ENCODE measurements around the gene TALDO1.
"Not testable (repeated sequence)": the region's sequence is repeated elsewhere in the genome, so short reads cannot be mapped to it uniquely, and the experiment has no call there.

Gene TALDO1

GRCh38 chr11:734541-734940 is 12.7 kb upstream of the TALDO1 start:
- DNase-seq (ENCODE audit: low read depth in 3 of 3), result not testable (repeated sequence)

- DNase-seq (ENCODE audit: low read depth in 3 of 3), result no peak
These were observed 9.9 kb upstream of the TALDO1 start for GRCh38 chr11:737366-737765.

GRCh38 chr11:737899-738298 is 9.4 kb upstream of the TALDO1 start:
- DNase-seq (ENCODE audit: low read depth in 3 of 3), result not testable (repeated sequence)

- DNase-seq (ENCODE audit: low read depth in 3 of 3), result no peak
These were observed 5.1 kb upstream of the TALDO1 start for GRCh38 chr11:742156-742546.

GRCh38 chr11:742571-743201 is 4.6 kb upstream of the TALDO1 start:
- no peak for DNase-seq (ENCODE audit: low read depth in 3 of 3)

- DNase-seq (ENCODE audit: low read depth in 3 of 3), result no peak
These were observed 1.8 kb upstream of the TALDO1 start for GRCh38 chr11:745428-745827.

- DNase-seq (ENCODE audit: low read depth in 3 of 3), result peak in 1 of 3 experiments; percentile 26
These were observed 741 bp upstream of the TALDO1 start for GRCh38 chr11:746289-747157.

- no peak for DNase-seq (ENCODE audit: low read depth in 3 of 3)
These were observed 719 bp downstream of the TALDO1 start for GRCh38 chr11:748007-748359.

GRCh38 chr11:749731-750130 is 2.5 kb downstream of the TALDO1 start:
- DNase-seq (ENCODE audit: low read depth in 3 of 3), result no peak

GRCh38 chr11:760236-760635 is 13.0 kb downstream of the TALDO1 start:
- no peak for DNase-seq (ENCODE audit: low read depth in 3 of 3)

GRCh38 chr11:761526-762108 is 14.4 kb downstream of the TALDO1 start:
- no peak for DNase-seq (ENCODE audit: low read depth in 3 of 3)

- no peak for DNase-seq (ENCODE audit: low read depth in 3 of 3)
These were observed 15.3 kb downstream of the TALDO1 start for GRCh38 chr11:762421-763072.

- no peak for DNase-seq (ENCODE audit: low read depth in 3 of 3)
These were observed 15.8 kb downstream of the TALDO1 start for GRCh38 chr11:763073-763463.

- no peak for DNase-seq (ENCODE audit: low read depth in 3 of 3)
These were observed 16.5 kb downstream of the TALDO1 start for GRCh38 chr11:763549-764321.

GRCh38 chr11:764322-765024 is 17.2 kb downstream of the TALDO1 start:
- DNase-seq (ENCODE audit: low read depth in 3 of 3), result no peak

- DNase-seq (ENCODE audit: low read depth in 3 of 3), result peak in 2 of 3 experiments; percentile 29 to 39
These were observed 17.9 kb downstream of the TALDO1 start for GRCh38 chr11:765025-765801.

GRCh38 chr11:765802-766091 is 18.5 kb downstream of the TALDO1 start:
- no peak for DNase-seq (ENCODE audit: low read depth in 3 of 3)

GRCh38 chr11:766106-766935 is 19.1 kb downstream of the TALDO1 start:
- no peak for DNase-seq (ENCODE audit: low read depth in 3 of 3)

- DNase-seq (ENCODE audit: low read depth in 3 of 3), result no peak
These were observed 19.6 kb downstream of the TALDO1 start for GRCh38 chr11:766936-767210.

GRCh38 chr11:767238-767637 is 20.0 kb downstream of the TALDO1 start:
- no peak for DNase-seq (ENCODE audit: low read depth in 3 of 3)

Data from stimulated activated CD4-positive, alpha-beta T cell treated with anti-CD3 and anti-CD28 coated beads, TNF-alpha, amount 100 ng/mL, for 4 hours (primary cell).